ENCODE data around the gene ADGRA1. TPM values are rescaled to one million over a fixed set of nuclear protein-coding genes. Genes with fewer than 3 reads are reported as not detected.

The ADGRA1 gene
- total RNA-seq, 3 donors from 2014 or later (not counting 1 experiment from before 2014, with no cell fraction given), result not detected

- intact Hi-C loops (cut with micrococcal nuclease), result no loop called here
- WGBS (ENCODE audit: insufficient coverage), result 83% methylated on average over 26 of the region's 26 CpGs
Measured at GRCh38 chr10:133140417-133141143, 52.9 kb downstream of the ADGRA1 start.

GRCh38 chr10:133141144-133141957 is 53.6 kb downstream of the ADGRA1 start:
- no peak overlapping the region for H3K27ac ChIP-seq (ENCODE audit: low read length)
- no peaks in the 10 kb centered on the region for H3K27me3 ChIP-seq (ENCODE audit: control insufficient read depth, insufficient read depth, low read length)
- H3K27ac Mint-ChIP-seq, result no peak overlapping the region
- no peak for ATAC-seq
- 90% methylated on average over 28 of the region's 28 CpGs for WGBS (ENCODE audit: insufficient coverage)
- H3K4me1 ChIP-seq (ENCODE audit: control insufficient read depth, insufficient read depth, low read length), result peaks cover 4% of the 10 kb centered on the region
- H3K4me3 ChIP-seq (ENCODE audit: low read length), result no peak overlapping the region
- peaks cover 0 to 12% of the 10 kb centered on the region in 2 donors for H3K4me1 Mint-ChIP-seq
- no peak overlapping the region for H3K4me3 Mint-ChIP-seq
- intact Hi-C loops (cut with micrococcal nuclease), result no loop called here
- H3K36me3 Mint-ChIP-seq, result no peaks in the 10 kb centered on the region
- TF ChIP-seq CTCF (IDR thresholded peaks at IDR 0.05), result no peak
- no peaks in the 10 kb centered on the region for H3K9me3 Mint-ChIP-seq
- no peak for DNase-seq
- no peaks in the 10 kb centered on the region for H3K36me3 ChIP-seq (ENCODE audit: control insufficient read depth, insufficient read depth, low read length)
- H3K27me3 Mint-ChIP-seq (ENCODE audit: low read depth in 2 of 2), result peaks cover 14 to 15% of the 10 kb centered on the region in 2 donors
- no peaks in the 10 kb centered on the region for H3K9me3 ChIP-seq (ENCODE audit: control insufficient read depth, insufficient read depth, low read length)

More at GRCh38 chr10:133140417-133141143, 52.9 kb downstream of the ADGRA1 start:
- Histone ChIP-seq H3K27ac (ENCODE audit: low read length) (no peak overlapping the region), H3K4me1 (ENCODE audit: control insufficient read depth, insufficient read depth, low read length) (peaks cover 4% of the 10 kb centered on the region), H3K27me3 (ENCODE audit: control insufficient read depth, insufficient read depth, low read length) (no peaks in the 10 kb centered on the region), H3K9me3 (ENCODE audit: control insufficient read depth, insufficient read depth, low read length) (no peaks in the 10 kb centered on the region), H3K4me3 (ENCODE audit: low read length) (no peak overlapping the region), H3K36me3 (ENCODE audit: control insufficient read depth, insufficient read depth, low read length) (no peaks in the 10 kb centered on the region)
- Mint-ChIP-seq H3K4me3 (no peak overlapping the region), H3K36me3 (no peaks in the 10 kb centered on the region), H3K27ac (no peak overlapping the region), H3K4me1 (peaks cover 0 to 12% of the 10 kb centered on the region in 2 donors), H3K27me3 (ENCODE audit: low read depth in 2 of 2) (peaks cover 12% of the 10 kb centered on the region in 2 donors), H3K9me3 (no peaks in the 10 kb centered on the region)
- ATAC-seq, result no peak
- DNase-seq, result no peak
- no peak for TF ChIP-seq CTCF (IDR thresholded peaks at IDR 0.05)

- Histone ChIP-seq H3K27me3 (ENCODE audit: control insufficient read depth, insufficient read depth, low read length) (no peaks in the 10 kb centered on the region), H3K4me3 (ENCODE audit: low read length) (no peak overlapping the region), H3K4me1 (ENCODE audit: control insufficient read depth, insufficient read depth, low read length) (peaks cover 4% of the 10 kb centered on the region), H3K9me3 (ENCODE audit: control insufficient read depth, insufficient read depth, low read length) (no peaks in the 10 kb centered on the region), H3K27ac (ENCODE audit: low read length) (no peak overlapping the region), H3K36me3 (ENCODE audit: control insufficient read depth, insufficient read depth, low read length) (no peaks in the 10 kb centered on the region)
- no peak overlapping the region for H3K4me3 Mint-ChIP-seq
- H3K36me3 Mint-ChIP-seq, result no peaks in the 10 kb centered on the region
- intact Hi-C loops (cut with micrococcal nuclease), result no loop called here
- ATAC-seq, result no peak
- WGBS (ENCODE audit: insufficient coverage), result 92% methylated on average over 27 of the region's 27 CpGs
- DNase-seq, result no peak
- peaks cover 0 to 12% of the 10 kb centered on the region in 2 donors for H3K4me1 Mint-ChIP-seq
- peaks cover 20 to 21% of the 10 kb centered on the region in 2 donors for H3K27me3 Mint-ChIP-seq (ENCODE audit: low read depth in 2 of 2)
- H3K27ac Mint-ChIP-seq, result no peak overlapping the region
- TF ChIP-seq CTCF (IDR thresholded peaks at IDR 0.05), result no peak
- H3K9me3 Mint-ChIP-seq, result no peaks in the 10 kb centered on the region
Measured at GRCh38 chr10:133141958-133142340, 54.2 kb downstream of the ADGRA1 start.
